Measurements from ENCODE around the gene HAUS8. TPM values are rescaled to one million over a fixed set of nuclear protein-coding genes. Genes with fewer than 3 reads are reported as not detected.
"Not testable (repeated sequence)": the region's sequence is repeated elsewhere in the genome, so short reads cannot be mapped to it uniquely, and the experiment has no call there.

HAUS8 gene
- total RNA-seq, 1 donor from 2014 or later, result 8.1 TPM

DNA sequence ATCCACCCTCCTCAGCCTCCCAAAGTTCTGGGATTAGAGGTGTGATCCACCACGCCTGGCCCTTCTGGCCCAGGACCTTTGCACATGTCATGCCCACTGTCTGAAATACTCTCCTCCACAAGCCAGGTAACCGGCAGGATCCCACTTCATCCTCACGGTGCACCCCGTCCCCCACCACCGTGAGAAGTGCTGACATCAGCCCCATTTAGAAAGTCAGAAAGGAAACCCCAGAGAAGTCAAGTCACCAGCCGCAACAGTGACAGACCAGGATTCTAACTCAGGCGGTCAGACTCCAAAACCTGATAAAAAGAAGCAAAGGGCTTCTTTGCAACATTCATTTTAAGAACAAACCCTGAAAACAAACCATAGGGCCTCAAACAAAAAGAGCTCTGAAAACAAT is 52.5 kb downstream of the HAUS8 start:
- peaks cover 13% of the 10 kb centered on the region for H3K27me3 ChIP-seq
- H3K4me3 ChIP-seq, result no peak overlapping the region
- DNase-seq (no peak), ATAC-seq (no peak)
- no peaks in the 10 kb centered on the region for H3K9me3 ChIP-seq
- H3K4me1 ChIP-seq, result peaks cover 25% of the 10 kb centered on the region
- intact Hi-C loops (cut with DNase I), result no loop called here
- H3K36me3 ChIP-seq, result no peaks in the 10 kb centered on the region
- TF ChIP-seq, protein P1, sequence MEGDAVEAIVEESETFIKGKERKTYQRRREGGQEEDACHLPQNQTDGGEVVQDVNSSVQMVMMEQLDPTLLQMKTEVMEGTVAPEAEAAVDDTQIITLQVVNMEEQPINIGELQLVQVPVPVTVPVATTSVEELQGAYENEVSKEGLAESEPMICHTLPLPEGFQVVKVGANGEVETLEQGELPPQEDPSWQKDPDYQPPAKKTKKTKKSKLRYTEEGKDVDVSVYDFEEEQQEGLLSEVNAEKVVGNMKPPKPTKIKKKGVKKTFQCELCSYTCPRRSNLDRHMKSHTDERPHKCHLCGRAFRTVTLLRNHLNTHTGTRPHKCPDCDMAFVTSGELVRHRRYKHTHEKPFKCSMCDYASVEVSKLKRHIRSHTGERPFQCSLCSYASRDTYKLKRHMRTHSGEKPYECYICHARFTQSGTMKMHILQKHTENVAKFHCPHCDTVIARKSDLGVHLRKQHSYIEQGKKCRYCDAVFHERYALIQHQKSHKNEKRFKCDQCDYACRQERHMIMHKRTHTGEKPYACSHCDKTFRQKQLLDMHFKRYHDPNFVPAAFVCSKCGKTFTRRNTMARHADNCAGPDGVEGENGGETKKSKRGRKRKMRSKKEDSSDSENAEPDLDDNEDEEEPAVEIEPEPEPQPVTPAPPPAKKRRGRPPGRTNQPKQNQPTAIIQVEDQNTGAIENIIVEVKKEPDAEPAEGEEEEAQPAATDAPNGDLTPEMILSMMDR (IDR thresholded peaks at IDR 0.05), result no peak
- peak overlapping the region; percentile 75 for H3K27ac ChIP-seq

DNA sequence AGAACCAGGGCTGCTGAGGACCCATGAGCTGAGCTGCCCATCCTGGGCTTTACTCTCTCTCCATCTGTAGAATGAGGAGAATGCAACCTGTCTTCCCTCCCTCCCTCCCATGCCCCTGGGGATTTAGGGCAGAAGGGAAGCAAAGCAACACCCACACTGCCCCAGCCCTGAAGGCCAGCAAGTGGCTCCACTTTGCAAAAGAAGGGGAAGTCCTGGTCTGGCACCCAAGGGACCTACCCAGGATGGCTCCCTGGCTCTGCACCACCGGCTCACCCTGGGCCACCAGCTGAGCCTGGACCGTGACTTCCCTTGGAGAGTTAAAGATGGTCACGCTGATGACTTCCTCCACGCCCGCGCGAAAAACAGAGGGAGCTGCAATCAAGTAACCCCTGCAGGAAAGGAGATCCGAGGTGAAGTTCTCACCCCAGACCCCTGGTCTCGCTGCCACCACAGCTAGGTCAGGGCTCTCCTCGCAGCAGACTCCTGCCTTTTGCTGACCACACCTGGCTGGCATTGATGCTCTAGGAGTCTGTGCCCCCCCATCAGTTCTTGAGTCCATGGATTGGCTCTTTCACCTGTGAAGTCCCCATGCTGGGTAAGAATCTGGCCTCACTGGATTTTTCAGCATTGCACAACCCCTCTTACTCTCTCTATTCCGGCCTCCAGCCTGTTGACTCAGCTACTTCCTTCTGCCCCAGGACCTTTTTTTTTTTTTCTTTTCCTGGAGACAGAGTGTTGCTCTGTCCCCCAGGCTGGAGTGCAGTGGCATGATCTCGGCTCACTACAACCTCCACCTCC is 53.3 kb downstream of the HAUS8 start:
- H3K27ac ChIP-seq, result peak overlapping the region; percentile 75
- H3K9me3 ChIP-seq, result no peaks in the 10 kb centered on the region
- H3K4me1 ChIP-seq, result peaks cover 25% of the 10 kb centered on the region
- no peak overlapping the region for H3K4me3 ChIP-seq
- TF ChIP-seq, protein P1 (IDR thresholded peaks at IDR 0.05), result no peak
- intact Hi-C loops (cut with DNase I), result no loop called here
- DNase-seq (no peak), ATAC-seq (peak; percentile 83)
- peaks cover 13% of the 10 kb centered on the region for H3K27me3 ChIP-seq
- H3K36me3 ChIP-seq, result no peaks in the 10 kb centered on the region

DNA sequence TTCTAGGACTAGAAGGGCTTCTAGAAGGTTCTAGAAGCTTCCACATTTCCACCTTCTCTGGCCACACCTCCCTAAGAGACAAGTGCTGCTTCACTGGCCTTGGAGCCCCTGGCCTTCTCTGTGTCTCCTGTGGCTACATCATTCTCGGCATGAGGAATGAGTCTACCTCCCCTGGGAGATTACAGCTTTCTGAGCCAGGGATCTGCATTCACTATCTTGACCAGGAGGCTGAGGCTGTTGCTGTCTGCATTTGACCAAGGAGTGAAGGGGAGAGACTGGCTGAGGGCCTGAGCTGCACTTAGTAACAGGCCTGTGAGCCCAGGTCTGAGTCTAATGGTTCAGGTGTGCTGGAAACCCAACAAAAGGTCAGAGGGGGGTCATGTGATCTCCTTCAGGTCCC is 53.9 kb downstream of the HAUS8 start:
- TF ChIP-seq, protein P1 (IDR thresholded peaks at IDR 0.05), result no peak
- no peak overlapping the region for H3K4me3 ChIP-seq
- intact Hi-C loops (cut with DNase I), result no loop called here
- H3K27me3 ChIP-seq, result peaks cover 12% of the 10 kb centered on the region
- H3K4me1 ChIP-seq, result peaks cover 25% of the 10 kb centered on the region
- DNase-seq (no peak), ATAC-seq (no peak)
- H3K36me3 ChIP-seq, result no peaks in the 10 kb centered on the region
- no peaks in the 10 kb centered on the region for H3K9me3 ChIP-seq
- H3K27ac ChIP-seq, result peak overlapping the region; percentile 55

DNA sequence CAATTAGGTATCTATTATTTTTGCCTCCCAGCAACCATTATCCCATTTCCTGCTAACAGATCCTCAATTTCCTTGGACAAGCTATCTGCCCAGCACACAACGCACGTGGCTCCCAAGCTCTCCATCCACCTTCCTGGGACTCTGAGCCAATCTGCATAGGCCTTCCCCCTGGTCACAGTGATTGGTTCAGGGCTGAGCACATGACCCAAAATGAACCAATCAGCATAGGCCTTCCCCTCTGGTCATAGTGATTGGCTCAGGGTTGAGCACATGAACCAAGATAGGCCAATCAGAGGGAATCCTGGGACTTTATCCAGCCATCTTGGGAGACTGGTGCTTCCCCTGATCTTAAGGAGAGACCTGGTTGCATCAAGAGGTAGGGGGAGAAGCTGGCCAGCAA is 54.4 kb downstream of the HAUS8 start:
- no peaks in the 10 kb centered on the region for H3K9me3 ChIP-seq
- ATAC-seq (peak; percentile 22), DNase-seq (no peak)
- peak overlapping the region; percentile 55 for H3K27ac ChIP-seq
- TF ChIP-seq, protein P1 (IDR thresholded peaks at IDR 0.05), result no peak
- H3K36me3 ChIP-seq, result no peaks in the 10 kb centered on the region
- H3K4me1 ChIP-seq, result peaks cover 23% of the 10 kb centered on the region
- H3K4me3 ChIP-seq, result no peak overlapping the region
- intact Hi-C loops (cut with DNase I), result no loop called here
- H3K27me3 ChIP-seq, result peaks cover 7% of the 10 kb centered on the region

DNA sequence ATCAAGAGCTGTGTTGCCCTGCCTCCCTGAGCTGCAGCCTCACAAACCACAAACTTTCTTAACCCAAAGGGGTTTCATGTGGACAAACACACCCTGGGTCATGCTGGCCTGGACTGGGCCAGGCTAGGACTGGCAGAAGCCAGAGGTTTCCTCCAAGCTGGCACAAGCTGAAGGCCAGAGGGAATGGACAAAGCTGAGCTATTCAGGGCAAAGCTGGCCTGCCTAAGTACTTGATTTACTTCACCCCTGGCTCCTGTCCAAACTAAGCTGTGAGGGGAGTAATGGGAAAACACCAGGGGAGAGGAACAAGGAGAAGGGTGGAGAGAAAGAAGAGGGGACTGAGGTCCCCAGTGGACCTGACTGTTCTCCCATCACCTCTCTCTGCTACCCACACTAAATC is 54.9 kb downstream of the HAUS8 start:
- no peak for ATAC-seq
- TF ChIP-seq, protein P1 (IDR thresholded peaks at IDR 0.05), result no peak
- no peak for DNase-seq
- intact Hi-C loops (cut with DNase I), result no loop called here
- Histone ChIP-seq H3K27ac (peak overlapping the region; percentile 55), H3K9me3 (no peaks in the 10 kb centered on the region), H3K27me3 (peaks cover 7% of the 10 kb centered on the region), H3K4me3 (no peak overlapping the region), H3K36me3 (no peaks in the 10 kb centered on the region), H3K4me1 (peaks cover 19% of the 10 kb centered on the region)

DNA sequence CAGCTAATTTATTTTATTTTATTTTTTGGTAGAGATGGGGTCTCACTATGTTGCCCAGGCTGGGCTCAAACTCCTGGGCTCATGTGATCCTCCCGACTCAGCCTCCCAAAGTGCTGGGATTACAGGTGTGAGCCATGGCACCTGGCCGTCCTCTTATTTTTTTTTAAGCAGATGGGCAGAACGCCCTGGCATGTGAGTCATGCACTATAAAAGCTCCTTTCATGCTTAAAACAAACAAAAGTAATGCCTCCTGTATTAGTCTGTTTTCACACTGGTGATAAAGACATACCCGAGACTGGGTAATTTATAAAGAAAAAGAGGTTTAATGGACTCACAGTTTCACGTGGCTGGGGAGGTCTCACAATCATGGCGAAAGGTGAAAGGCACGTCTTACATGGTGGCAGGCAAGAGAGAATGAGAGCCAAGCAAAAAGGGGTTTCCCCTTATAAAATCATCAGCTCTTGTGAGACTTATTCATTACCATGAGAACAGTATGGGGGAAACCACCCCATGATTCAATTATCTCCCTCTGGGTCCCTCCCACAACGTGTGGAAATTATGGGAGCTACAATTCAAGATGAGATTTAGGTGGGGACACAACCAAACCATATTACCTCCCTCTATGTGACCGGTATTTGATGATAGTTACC is 60.9 kb downstream of the HAUS8 start:
- H3K27me3 ChIP-seq; intact Hi-C loops (cut with DNase I); H3K36me3 ChIP-seq; H3K4me3 ChIP-seq; DNase-seq; H3K27ac ChIP-seq; H3K4me1 ChIP-seq; H3K9me3 ChIP-seq: not testable (repeated sequence)
- peak; percentile 64 for ATAC-seq
